HEK293 (cell line): ENCODE results near the gene MEFV.

ENCODE experiments used
- SCRT1 ChIP-seq: fragments of 450-650 bp; formaldehyde crosslinking; IDR thresholded peaks from 2 replicates; pipeline ENCODE4 v1.5.1; 2016; ENCODE audit warnings: missing biosample characterization, missing genetic modification characterization, borderline replicate concordance
- ZBTB7A ChIP-seq: fragments of 450-650 bp; formaldehyde crosslinking; IDR thresholded peaks from 2 replicates; pipeline ENCODE4 v1.5.1; 2016; ENCODE audit warnings: low read depth, missing biosample characterization, missing genetic modification characterization
- ZFP41 ChIP-seq: fragments of 450-650 bp; formaldehyde crosslinking; IDR thresholded peaks from 2 replicates; pipeline ENCODE4 v1.5.1; 2016; ENCODE audit warnings: missing biosample characterization, missing genetic modification characterization, borderline replicate concordance
- ZNF274 ChIP-seq, 2 experiments: fragments of 200-500 bp in 1 of 2; fragments of 450-650 bp in 1 of 2; sonication (Bioruptor generic) in 1 of 2; formaldehyde crosslinking in 1 of 2; IDR thresholded peaks; 2 replicates each; pipeline versions ENCODE4 v1.5.1 to v1.6.1; 2014 to 2016; ENCODE audit warnings: borderline replicate concordance in 1 of 2, inconsistent platforms in 1 of 2, low read length in 1 of 2, missing biosample characterization in 1 of 2, missing genetic modification characterization in 1 of 2
- ZNF658 ChIP-seq: fragments of 450-650 bp; formaldehyde crosslinking; IDR thresholded peaks from 2 replicates; pipeline ENCODE4; 2016; ENCODE audit warnings: missing biosample characterization, missing genetic modification characterization
- TF ChIP-seq, protein P1 (sequence below): fragments of 450-650 bp; formaldehyde crosslinking; IDR thresholded peaks from 2 replicates; pipeline ENCODE4 v1.5.1; 2016; ENCODE audit warnings: missing biosample characterization, missing genetic modification characterization

DNA sequence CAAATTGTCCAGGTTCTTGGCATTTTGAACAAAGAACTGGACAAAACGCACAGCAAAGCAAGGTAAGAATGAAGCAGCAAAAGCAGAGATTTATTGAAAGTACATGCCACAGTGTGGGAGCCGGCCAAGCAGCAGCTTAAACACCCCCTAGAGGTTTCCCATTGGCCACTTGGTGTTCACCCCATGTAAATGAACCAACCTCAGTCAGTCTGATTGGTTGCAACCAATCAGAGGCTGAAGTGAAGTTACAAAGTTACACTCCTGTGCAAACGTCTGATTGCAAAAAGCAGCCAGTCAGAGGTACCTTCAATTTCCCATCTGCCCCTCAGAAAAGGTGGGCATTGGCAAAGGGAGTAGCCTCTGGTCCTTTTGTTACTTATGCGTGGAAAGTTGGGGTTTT, 18.1 kb upstream of the MEFV start:
- TF ChIP-seq ZFP41 (tag by site-specific recombination): no peak
- no peak for TF ChIP-seq ZNF274 (IDR thresholded peaks at IDR 0.05; ENCODE audit: low read length)
- TF ChIP-seq ZNF274 (tag by site-specific recombination; IDR thresholded peaks at IDR 0.05; ENCODE audit: borderline replicate concordance): no peak
- no peak for TF ChIP-seq SCRT1 (tag by site-specific recombination)
- no peak for TF ChIP-seq ZNF658 (tag by site-specific recombination)
- TF ChIP-seq, protein P1, sequence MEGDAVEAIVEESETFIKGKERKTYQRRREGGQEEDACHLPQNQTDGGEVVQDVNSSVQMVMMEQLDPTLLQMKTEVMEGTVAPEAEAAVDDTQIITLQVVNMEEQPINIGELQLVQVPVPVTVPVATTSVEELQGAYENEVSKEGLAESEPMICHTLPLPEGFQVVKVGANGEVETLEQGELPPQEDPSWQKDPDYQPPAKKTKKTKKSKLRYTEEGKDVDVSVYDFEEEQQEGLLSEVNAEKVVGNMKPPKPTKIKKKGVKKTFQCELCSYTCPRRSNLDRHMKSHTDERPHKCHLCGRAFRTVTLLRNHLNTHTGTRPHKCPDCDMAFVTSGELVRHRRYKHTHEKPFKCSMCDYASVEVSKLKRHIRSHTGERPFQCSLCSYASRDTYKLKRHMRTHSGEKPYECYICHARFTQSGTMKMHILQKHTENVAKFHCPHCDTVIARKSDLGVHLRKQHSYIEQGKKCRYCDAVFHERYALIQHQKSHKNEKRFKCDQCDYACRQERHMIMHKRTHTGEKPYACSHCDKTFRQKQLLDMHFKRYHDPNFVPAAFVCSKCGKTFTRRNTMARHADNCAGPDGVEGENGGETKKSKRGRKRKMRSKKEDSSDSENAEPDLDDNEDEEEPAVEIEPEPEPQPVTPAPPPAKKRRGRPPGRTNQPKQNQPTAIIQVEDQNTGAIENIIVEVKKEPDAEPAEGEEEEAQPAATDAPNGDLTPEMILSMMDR (tag by site-specific recombination): no peak
- TF ChIP-seq ZBTB7A (tag by site-specific recombination): no peak
